ENCODE results near the gene PAAF1. TPM values are rescaled to one million over a fixed set of nuclear protein-coding genes. Genes with fewer than 3 reads are reported as not detected.

Gene PAAF1
- total RNA-seq, 1 experiment from 2014 or later: 21.6 TPM

- CTCF ChIA-PET: interaction anchor here (0.5 to 1.2 kb wide), 3 partner anchors 9 to 685 kb away, joined by 3 to 8 read pairs (median 3); no protein-coding TSS in a partner anchor
Measured at GRCh38 chr11:73972620-73973449, 96.0 kb downstream of the PAAF1 start.

GRCh38 chr11:73974604-73975478 lies 98.0 kb downstream of the PAAF1 start:
- no TSS peak for BruUV-seq (replicated peaks)
- no peaks in the 10 kb centered on the region for H3K36me3 Mint-ChIP-seq (ENCODE audit: insufficient read depth, unreplicated experiment)
- no peak overlapping the region for H3K4me3 Mint-ChIP-seq (ENCODE audit: unreplicated experiment)
- no peaks in the 10 kb centered on the region for H3K9me3 Mint-ChIP-seq (ENCODE audit: unreplicated experiment)
- POLR2A ChIA-PET: no interaction called here
- H3K4me1 Mint-ChIP-seq (ENCODE audit: insufficient read depth, unreplicated experiment): peaks cover 12% of the 10 kb centered on the region
- TF ChIP-seq CTCF (IDR thresholded peaks at IDR 0.05; ENCODE audit: unreplicated experiment): no peak
- DNase-seq (ENCODE audit: unreplicated experiment): no peak
- no peaks in the 10 kb centered on the region for H3K27me3 Mint-ChIP-seq (ENCODE audit: insufficient read depth, unreplicated experiment)
- intact Hi-C loops (cut with micrococcal nuclease): no loop called here
- no peak overlapping the region for H3K27ac Mint-ChIP-seq (ENCODE audit: low read depth, unreplicated experiment)
- CTCF ChIA-PET: interaction anchor here (0.6 to 1.1 kb wide), 3 partner anchors 11 to 21 kb away, joined by 3 to 4 read pairs (median 3); no protein-coding TSS in a partner anchor

More at GRCh38 chr11:73972620-73973449, 96.0 kb downstream of the PAAF1 start:
- H3K27ac Mint-ChIP-seq (ENCODE audit: low read depth, unreplicated experiment): peak overlapping the region; percentile 30
- no peak for TF ChIP-seq CTCF (IDR thresholded peaks at IDR 0.05; ENCODE audit: unreplicated experiment)
- no peak overlapping the region for H3K4me3 Mint-ChIP-seq (ENCODE audit: unreplicated experiment)
- BruUV-seq (replicated peaks): no TSS peak
- no peaks in the 10 kb centered on the region for H3K27me3 Mint-ChIP-seq (ENCODE audit: insufficient read depth, unreplicated experiment)
- no peaks in the 10 kb centered on the region for H3K36me3 Mint-ChIP-seq (ENCODE audit: insufficient read depth, unreplicated experiment)
- peaks cover 11% of the 10 kb centered on the region for H3K4me1 Mint-ChIP-seq (ENCODE audit: insufficient read depth, unreplicated experiment)
- POLR2A ChIA-PET: interaction anchor here (0.5 kb wide), 1 partner anchor 39 kb away, joined by 3 read pairs; no protein-coding TSS in a partner anchor
- no peak for DNase-seq (ENCODE audit: unreplicated experiment)
- H3K9me3 Mint-ChIP-seq (ENCODE audit: unreplicated experiment): no peaks in the 10 kb centered on the region
- intact Hi-C loops (cut with micrococcal nuclease): no loop called here

- no peak for DNase-seq (ENCODE audit: unreplicated experiment)
- TF ChIP-seq CTCF (IDR thresholded peaks at IDR 0.05; ENCODE audit: unreplicated experiment): no peak
- Mint-ChIP-seq H3K4me3 (ENCODE audit: unreplicated experiment) (no peak overlapping the region), H3K27me3 (ENCODE audit: insufficient read depth, unreplicated experiment) (no peaks in the 10 kb centered on the region), H3K4me1 (ENCODE audit: insufficient read depth, unreplicated experiment) (peaks cover 17% of the 10 kb centered on the region), H3K9me3 (ENCODE audit: unreplicated experiment) (no peaks in the 10 kb centered on the region), H3K36me3 (ENCODE audit: insufficient read depth, unreplicated experiment) (no peaks in the 10 kb centered on the region), H3K27ac (ENCODE audit: low read depth, unreplicated experiment) (no peak overlapping the region)
- intact Hi-C loops (cut with micrococcal nuclease): no loop called here
- ChIA-PET POLR2A (no interaction called here), CTCF (no interaction called here)
- BruUV-seq (replicated peaks): no TSS peak
Measured at GRCh38 chr11:73975479-73975757, 98.6 kb downstream of the PAAF1 start.
